ENCODE measurements around the gene COL23A1.

- TF ChIP-seq EZH2 (IDR thresholded peaks at IDR 0.05; ENCODE audit: low read length, missing control alignments) (no peak), CTCF (conservative IDR thresholded peaks at IDR 0.05 in 1 of 2, IDR thresholded peaks at IDR 0.05 in 1 of 2; ENCODE audit: low read depth in 1 of 2, low read length in 2 of 2) (no peak)
Observed at GRCh38 chr5:178372142-178372571, 218.0 kb downstream of the COL23A1 start.

Measured in fibroblast of lung (primary cell).